ENCODE data around the gene HOMER2. TPM values are rescaled to one million over a fixed set of nuclear protein-coding genes. Genes with fewer than 3 reads are reported as not detected.

The HOMER2 gene
- total and polyA plus RNA-seq, 9 of the 15 experiments (the other 6 are each of a cell fraction or from before 2014, with no cell fraction given) = 0.13 to 0.47 (median 0.29) TPM; not detected in 1

DNA sequence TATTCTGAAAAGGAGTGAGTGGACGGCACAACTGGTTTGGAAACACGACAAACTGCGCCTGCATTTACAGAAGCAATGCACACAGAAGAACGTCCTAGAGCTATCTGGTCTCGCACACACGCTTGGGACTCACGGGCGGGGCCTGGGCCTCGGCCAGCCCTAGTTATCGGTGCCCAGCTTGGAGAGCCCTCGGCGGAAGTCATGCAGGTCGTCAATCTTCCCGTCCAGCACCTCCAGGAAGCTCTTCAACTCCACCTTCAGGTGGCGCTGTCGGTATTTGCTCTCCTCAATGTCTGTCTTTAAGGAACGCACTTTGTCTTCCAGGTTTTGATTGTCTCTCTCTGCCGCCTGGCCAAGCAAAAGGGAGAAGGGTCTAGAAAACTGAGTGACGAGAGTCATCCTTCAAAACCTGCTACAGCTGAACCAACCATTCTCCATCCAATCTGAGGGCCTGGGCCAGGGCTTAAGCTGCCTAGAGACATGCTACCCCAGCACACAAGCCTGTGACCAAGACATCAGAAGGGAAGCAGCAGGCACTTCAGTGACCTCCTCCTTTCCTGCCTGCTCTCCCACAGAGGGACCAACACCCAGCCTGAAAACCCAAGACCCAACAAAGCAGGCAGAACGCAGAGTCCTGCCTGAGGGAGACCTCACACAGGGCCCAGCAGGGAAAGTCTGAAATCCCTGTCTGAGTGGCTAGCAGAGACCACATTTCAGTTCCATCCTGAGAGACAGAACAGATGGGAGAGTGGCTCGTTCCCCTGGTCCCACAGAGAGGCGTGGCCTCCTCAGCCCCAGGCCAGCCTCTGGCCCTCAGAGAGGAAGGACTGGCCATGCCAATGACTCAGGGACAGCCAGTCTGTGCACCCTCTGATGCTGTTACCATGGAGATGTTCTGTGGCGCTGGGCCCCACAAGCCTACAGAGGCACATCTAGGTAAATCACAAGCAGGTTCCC, 102.7 kb downstream of the HOMER2 start (continued):
- TF ChIP-seq MCM3 (IDR thresholded peaks at IDR 0.05) (no peak), NCOR1 (IDR thresholded peaks at IDR 0.05) (peak; percentile 94), RCOR1 (IDR thresholded peaks at IDR 0.05; ENCODE audit: borderline replicate concordance in 1 of 2, low read depth in 2 of 2, low read length in 2 of 2) (peak; percentile 61 to 92; a peak in 3 of 4 replicates), NFIC (IDR thresholded peaks at IDR 0.05) (peak; percentile 97), POLR2G (IDR thresholded peaks at IDR 0.05; ENCODE audit: low read depth, low read length) (peak; percentile 64), MTF1 (CRISPR knock-in tag; IDR thresholded peaks at IDR 0.05; ENCODE audit: borderline replicate concordance) (no peak), CCAR2 (IDR thresholded peaks at IDR 0.05; ENCODE audit: low read depth, low read length) (no peak), ZNF165 (CRISPR knock-in tag; IDR thresholded peaks at IDR 0.05; ENCODE audit: borderline replicate concordance) (no peak), NR2C2 (CRISPR knock-in tag; IDR thresholded peaks at IDR 0.05) (0 out of 2 replicates have a peak, but pooled peaks have one; percentile 55), NR2C2 (tag; IDR thresholded peaks at IDR 0.05) (peak; percentile 44), NFXL1 (CRISPR knock-in tag; IDR thresholded peaks at IDR 0.05) (no peak), TRIM24 (IDR thresholded peaks at IDR 0.05) (peak; percentile 87 to 93), PRPF4 (IDR thresholded peaks at IDR 0.05; ENCODE audit: insufficient read depth, low read depth, low read length, poor library complexity, severe bottlenecking) (no peak), FOXJ3 (CRISPR knock-in tag; IDR thresholded peaks at IDR 0.05) (no peak), HSF4 (CRISPR knock-in tag; IDR thresholded peaks at IDR 0.05; ENCODE audit: borderline replicate concordance) (no peak)
- TF ChIP-seq, protein P1, sequence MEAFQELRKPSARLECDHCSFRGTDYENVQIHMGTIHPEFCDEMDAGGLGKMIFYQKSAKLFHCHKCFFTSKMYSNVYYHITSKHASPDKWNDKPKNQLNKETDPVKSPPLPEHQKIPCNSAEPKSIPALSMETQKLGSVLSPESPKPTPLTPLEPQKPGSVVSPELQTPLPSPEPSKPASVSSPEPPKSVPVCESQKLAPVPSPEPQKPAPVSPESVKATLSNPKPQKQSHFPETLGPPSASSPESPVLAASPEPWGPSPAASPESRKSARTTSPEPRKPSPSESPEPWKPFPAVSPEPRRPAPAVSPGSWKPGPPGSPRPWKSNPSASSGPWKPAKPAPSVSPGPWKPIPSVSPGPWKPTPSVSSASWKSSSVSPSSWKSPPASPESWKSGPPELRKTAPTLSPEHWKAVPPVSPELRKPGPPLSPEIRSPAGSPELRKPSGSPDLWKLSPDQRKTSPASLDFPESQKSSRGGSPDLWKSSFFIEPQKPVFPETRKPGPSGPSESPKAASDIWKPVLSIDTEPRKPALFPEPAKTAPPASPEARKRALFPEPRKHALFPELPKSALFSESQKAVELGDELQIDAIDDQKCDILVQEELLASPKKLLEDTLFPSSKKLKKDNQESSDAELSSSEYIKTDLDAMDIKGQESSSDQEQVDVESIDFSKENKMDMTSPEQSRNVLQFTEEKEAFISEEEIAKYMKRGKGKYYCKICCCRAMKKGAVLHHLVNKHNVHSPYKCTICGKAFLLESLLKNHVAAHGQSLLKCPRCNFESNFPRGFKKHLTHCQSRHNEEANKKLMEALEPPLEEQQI (IDR thresholded peaks at IDR 0.05) = peak; percentile 58; the same call in 1 of the 2 replicates
- TF ChIP-seq, protein P2, sequence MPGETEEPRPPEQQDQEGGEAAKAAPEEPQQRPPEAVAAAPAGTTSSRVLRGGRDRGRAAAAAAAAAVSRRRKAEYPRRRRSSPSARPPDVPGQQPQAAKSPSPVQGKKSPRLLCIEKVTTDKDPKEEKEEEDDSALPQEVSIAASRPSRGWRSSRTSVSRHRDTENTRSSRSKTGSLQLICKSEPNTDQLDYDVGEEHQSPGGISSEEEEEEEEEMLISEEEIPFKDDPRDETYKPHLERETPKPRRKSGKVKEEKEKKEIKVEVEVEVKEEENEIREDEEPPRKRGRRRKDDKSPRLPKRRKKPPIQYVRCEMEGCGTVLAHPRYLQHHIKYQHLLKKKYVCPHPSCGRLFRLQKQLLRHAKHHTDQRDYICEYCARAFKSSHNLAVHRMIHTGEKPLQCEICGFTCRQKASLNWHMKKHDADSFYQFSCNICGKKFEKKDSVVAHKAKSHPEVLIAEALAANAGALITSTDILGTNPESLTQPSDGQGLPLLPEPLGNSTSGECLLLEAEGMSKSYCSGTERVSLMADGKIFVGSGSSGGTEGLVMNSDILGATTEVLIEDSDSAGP (CRISPR knock-in tag; IDR thresholded peaks at IDR 0.05) = peak; percentile 59; the same call in 1 of the 2 replicates
- TF ChIP-seq, protein P3, sequence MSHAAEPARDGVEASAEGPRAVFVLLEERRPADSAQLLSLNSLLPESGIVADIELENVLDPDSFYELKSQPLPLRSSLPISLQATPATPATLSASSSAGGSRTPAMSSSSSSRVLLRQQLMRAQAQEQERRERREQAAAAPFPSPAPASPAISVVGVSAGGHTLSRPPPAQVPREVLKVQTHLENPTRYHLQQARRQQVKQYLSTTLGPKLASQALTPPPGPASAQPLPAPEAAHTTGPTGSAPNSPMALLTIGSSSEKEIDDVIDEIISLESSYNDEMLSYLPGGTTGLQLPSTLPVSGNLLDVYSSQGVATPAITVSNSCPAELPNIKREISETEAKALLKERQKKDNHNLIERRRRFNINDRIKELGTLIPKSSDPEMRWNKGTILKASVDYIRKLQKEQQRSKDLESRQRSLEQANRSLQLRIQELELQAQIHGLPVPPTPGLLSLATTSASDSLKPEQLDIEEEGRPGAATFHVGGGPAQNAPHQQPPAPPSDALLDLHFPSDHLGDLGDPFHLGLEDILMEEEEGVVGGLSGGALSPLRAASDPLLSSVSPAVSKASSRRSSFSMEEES (CRISPR knock-in tag; IDR thresholded peaks at IDR 0.05) = no peak
- TF ChIP-seq, protein P4, sequence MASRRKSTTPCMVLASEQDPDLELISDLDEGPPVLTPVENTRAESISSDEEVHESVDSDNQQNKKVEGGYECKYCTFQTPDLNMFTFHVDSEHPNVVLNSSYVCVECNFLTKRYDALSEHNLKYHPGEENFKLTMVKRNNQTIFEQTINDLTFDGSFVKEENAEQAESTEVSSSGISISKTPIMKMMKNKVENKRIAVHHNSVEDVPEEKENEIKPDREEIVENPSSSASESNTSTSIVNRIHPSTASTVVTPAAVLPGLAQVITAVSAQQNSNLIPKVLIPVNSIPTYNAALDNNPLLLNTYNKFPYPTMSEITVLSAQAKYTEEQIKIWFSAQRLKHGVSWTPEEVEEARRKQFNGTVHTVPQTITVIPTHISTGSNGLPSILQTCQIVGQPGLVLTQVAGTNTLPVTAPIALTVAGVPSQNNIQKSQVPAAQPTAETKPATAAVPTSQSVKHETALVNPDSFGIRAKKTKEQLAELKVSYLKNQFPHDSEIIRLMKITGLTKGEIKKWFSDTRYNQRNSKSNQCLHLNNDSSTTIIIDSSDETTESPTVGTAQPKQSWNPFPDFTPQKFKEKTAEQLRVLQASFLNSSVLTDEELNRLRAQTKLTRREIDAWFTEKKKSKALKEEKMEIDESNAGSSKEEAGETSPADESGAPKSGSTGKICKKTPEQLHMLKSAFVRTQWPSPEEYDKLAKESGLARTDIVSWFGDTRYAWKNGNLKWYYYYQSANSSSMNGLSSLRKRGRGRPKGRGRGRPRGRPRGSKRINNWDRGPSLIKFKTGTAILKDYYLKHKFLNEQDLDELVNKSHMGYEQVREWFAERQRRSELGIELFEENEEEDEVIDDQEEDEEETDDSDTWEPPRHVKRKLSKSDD (conservative IDR thresholded peaks at IDR 0.05; ENCODE audit: low read length) = no peak

All from K562 (cell line).